Liver (tissue), 3 donors: ENCODE measurements around the gene STRN.

Source experiments
- HNF4A ChIP-seq, 2 donors: conservative IDR thresholded peaks; 2 replicates each; pipeline ENCODE4 v1.6.1; 2016; ENCODE audit warnings: antibody characterized with exemption in 2 of 2, mild to moderate bottlenecking in 2 of 2
- JUND ChIP-seq, 2 donors: IDR thresholded peaks; 2 replicates each; pipeline ENCODE4 v1.6.1; 2016; ENCODE audit warnings: antibody characterized with exemption in 2 of 2
- TAF1 ChIP-seq: conservative IDR thresholded peaks from 2 replicates; pipeline ENCODE4 v1.6.1; 2016; ENCODE audit warnings: antibody characterized with exemption, mild to moderate bottlenecking
- YY1 ChIP-seq: IDR thresholded peaks from 2 replicates; pipeline ENCODE4 v1.6.1; 2016; ENCODE audit warnings: antibody characterized with exemption, mild to moderate bottlenecking
- TF ChIP-seq, protein P1 (sequence below): fragments of 150-350 bp; IDR thresholded peaks from 2 replicates; pipeline ENCODE4 v1.5.1; 2017; ENCODE audit warnings: improper control_type of control experiment, low read depth, low read length; ENCODE audit not compliant: missing input control
- TF ChIP-seq, protein P2 (sequence below): IDR thresholded peaks from 2 replicates; pipeline ENCODE4 v1.6.1; 2016; ENCODE audit warnings: antibody characterized with exemption
- TF ChIP-seq, protein P3 (sequence below): IDR thresholded peaks from 2 replicates; pipeline ENCODE4 v1.6.1; 2016; ENCODE audit warnings: antibody characterized with exemption, mild to moderate bottlenecking
- donor health status: healthy.
- donor health status: healthy.

DNA sequence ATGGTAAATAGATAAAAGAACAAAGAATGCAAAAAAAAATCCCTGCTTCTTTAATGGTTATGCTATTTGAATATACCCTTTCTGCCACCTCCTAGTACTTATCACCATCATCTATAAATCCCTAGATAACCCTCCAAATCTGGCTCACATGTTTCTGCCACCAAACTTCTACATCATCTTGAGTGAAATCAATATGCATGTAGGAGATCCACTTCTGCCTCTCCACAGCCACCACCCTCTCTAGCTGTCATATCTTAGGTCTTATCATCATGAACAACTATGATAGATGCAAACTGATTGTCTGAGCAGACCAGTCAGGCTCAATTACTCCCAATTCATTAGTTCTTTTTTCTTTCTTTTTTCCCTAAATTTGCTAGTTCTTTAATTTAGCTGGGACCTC is 55.3 kb downstream of the STRN start:
- TF ChIP-seq YY1 (no peak), JUND (IDR thresholded peaks at IDR 0.05) (no peak), HNF4A (conservative IDR thresholded peaks at IDR 0.05) (no peak), TAF1 (no peak)
- TF ChIP-seq, protein P1, sequence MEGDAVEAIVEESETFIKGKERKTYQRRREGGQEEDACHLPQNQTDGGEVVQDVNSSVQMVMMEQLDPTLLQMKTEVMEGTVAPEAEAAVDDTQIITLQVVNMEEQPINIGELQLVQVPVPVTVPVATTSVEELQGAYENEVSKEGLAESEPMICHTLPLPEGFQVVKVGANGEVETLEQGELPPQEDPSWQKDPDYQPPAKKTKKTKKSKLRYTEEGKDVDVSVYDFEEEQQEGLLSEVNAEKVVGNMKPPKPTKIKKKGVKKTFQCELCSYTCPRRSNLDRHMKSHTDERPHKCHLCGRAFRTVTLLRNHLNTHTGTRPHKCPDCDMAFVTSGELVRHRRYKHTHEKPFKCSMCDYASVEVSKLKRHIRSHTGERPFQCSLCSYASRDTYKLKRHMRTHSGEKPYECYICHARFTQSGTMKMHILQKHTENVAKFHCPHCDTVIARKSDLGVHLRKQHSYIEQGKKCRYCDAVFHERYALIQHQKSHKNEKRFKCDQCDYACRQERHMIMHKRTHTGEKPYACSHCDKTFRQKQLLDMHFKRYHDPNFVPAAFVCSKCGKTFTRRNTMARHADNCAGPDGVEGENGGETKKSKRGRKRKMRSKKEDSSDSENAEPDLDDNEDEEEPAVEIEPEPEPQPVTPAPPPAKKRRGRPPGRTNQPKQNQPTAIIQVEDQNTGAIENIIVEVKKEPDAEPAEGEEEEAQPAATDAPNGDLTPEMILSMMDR, result no peak
- TF ChIP-seq, protein P2, sequence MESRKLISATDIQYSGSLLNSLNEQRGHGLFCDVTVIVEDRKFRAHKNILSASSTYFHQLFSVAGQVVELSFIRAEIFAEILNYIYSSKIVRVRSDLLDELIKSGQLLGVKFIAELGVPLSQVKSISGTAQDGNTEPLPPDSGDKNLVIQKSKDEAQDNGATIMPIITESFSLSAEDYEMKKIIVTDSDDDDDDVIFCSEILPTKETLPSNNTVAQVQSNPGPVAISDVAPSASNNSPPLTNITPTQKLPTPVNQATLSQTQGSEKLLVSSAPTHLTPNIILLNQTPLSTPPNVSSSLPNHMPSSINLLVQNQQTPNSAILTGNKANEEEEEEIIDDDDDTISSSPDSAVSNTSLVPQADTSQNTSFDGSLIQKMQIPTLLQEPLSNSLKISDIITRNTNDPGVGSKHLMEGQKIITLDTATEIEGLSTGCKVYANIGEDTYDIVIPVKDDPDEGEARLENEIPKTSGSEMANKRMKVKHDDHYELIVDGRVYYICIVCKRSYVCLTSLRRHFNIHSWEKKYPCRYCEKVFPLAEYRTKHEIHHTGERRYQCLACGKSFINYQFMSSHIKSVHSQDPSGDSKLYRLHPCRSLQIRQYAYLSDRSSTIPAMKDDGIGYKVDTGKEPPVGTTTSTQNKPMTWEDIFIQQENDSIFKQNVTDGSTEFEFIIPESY, result no peak
- TF ChIP-seq, protein P3, sequence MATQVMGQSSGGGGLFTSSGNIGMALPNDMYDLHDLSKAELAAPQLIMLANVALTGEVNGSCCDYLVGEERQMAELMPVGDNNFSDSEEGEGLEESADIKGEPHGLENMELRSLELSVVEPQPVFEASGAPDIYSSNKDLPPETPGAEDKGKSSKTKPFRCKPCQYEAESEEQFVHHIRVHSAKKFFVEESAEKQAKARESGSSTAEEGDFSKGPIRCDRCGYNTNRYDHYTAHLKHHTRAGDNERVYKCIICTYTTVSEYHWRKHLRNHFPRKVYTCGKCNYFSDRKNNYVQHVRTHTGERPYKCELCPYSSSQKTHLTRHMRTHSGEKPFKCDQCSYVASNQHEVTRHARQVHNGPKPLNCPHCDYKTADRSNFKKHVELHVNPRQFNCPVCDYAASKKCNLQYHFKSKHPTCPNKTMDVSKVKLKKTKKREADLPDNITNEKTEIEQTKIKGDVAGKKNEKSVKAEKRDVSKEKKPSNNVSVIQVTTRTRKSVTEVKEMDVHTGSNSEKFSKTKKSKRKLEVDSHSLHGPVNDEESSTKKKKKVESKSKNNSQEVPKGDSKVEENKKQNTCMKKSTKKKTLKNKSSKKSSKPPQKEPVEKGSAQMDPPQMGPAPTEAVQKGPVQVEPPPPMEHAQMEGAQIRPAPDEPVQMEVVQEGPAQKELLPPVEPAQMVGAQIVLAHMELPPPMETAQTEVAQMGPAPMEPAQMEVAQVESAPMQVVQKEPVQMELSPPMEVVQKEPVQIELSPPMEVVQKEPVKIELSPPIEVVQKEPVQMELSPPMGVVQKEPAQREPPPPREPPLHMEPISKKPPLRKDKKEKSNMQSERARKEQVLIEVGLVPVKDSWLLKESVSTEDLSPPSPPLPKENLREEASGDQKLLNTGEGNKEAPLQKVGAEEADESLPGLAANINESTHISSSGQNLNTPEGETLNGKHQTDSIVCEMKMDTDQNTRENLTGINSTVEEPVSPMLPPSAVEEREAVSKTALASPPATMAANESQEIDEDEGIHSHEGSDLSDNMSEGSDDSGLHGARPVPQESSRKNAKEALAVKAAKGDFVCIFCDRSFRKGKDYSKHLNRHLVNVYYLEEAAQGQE, result no peak
